ENCODE results near the gene SSR4.

Gene SSR4

DNA sequence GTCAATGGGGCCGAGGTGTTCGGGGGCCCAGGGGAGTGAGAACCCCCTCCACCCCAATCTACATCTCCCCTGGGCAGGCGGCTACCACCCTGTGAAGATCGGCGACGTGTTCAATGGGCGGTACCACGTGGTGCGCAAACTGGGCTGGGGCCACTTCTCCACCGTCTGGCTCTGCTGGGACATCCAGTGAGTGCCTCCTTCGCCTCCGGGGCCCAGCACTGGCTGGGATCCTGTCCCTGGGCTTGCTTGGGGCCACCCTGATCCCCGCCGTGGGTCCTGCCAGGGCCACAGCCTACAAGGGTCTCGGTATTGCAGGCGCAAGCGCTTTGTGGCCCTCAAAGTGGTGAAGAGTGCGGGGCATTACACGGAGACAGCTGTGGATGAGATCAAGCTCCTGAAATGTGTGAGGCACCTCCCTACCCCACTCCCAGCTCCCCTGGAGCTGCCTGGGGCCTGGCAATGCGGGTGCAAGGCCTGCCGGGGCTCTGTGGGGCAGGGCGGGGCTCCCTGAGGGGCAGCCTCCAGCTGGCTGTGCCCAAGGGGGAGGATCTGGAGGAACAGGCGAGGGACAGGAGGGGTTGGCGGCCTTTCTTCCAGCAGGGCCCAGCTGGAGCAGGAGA lies 12.9 kb upstream of the SSR4 start:
- DNase-seq (ENCODE audit: low read depth) = no peak

- no peak for DNase-seq (ENCODE audit: low read depth)
Observed at GRCh38 chrX:153782313-153782712, 12.2 kb upstream of the SSR4 start.

DNA sequence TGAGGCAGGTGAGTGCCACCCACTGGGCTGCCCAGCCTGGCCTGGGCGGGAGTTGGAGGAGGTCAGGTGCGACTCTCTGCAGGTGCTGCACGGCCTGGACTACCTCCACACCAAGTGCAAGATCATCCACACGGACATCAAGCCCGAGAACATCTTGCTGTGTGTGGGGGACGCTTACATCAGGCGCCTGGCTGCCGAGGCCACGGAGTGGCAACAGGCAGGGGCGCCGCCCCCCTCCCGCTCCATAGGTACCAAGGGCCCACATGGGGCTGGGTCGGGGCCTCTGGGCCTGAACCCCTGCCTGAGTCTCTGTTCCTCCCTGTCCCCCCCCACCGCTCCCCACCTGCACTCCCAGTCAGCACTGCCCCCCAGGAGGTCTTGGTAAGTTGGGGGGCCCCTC lies 11.6 kb upstream of the SSR4 start:
- no peak for DNase-seq (ENCODE audit: low read depth)

DNA sequence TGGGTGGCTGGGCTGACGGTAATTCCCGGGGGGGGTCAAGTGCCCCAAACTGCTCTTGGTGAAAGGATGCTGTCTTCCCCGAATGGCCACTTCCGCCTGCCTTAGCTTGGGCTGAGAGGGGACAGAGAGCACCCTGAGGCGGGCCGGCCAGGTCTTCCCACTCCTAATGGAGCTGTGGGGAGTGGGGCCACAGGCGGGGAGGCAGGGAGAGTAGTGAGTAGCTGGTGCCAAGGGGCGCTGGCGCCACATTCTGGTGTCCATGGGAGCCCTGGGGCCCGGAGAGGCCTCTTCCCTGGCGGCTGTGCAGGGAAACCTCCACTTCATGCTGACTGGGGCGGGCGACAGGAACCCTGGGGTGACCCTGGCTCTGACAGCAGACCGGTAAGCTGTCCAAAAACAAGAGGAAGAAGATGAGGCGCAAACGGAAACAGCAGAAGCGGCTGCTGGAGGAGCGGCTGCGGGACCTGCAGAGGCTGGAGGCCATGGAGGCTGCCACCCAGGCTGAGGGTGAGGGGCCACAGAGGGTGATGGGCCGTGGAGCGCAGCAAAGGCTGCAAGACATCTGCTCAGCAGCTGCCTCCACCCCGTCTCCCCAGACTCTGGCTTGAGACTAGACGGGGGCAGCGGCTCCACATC lies 11.0 kb upstream of the SSR4 start:
- DNase-seq (ENCODE audit: low read depth) = no peak

DNA sequence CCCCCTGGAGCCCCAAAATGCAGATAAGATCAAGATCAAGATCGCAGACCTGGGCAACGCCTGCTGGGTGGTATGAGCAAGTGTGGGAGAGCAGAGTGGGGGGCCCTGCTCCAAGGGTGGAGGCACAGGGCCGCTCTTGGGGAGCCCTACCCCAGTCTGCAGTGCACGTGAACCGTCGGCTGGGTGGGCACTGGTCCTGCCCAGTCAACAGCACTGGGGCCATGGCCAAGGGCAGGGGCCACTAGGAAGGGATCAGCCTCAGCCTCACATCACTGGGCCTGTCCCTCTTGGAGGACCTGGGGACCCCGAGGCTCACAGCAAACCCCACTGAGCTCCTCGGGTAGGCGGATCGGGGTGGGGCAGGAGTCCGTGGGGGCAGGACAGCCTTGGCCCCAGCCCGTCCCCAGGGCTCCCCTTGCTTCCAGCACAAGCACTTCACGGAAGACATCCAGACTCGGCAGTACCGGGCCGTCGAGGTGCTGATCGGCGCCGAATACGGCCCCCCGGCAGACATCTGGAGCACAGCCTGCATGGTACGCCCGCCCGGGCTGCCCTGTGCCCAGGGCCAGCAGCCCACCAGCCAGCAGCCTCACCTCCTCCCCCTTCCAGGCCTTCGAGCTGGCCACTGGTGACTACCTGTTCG lies 10.0 kb upstream of the SSR4 start:
- DNase-seq (ENCODE audit: low read depth) = no peak

GRCh38 chrX:153786669-153787068 lies 7.8 kb upstream of the SSR4 start:
- DNase-seq (ENCODE audit: low read depth) = no peak

- no peak for DNase-seq (ENCODE audit: low read depth)
Observed at GRCh38 chrX:153789654-153790053, 4.8 kb upstream of the SSR4 start.

GRCh38 chrX:153791104-153791852 lies 3.2 kb upstream of the SSR4 start:
- DNase-seq (ENCODE audit: low read depth) = no peak

DNA sequence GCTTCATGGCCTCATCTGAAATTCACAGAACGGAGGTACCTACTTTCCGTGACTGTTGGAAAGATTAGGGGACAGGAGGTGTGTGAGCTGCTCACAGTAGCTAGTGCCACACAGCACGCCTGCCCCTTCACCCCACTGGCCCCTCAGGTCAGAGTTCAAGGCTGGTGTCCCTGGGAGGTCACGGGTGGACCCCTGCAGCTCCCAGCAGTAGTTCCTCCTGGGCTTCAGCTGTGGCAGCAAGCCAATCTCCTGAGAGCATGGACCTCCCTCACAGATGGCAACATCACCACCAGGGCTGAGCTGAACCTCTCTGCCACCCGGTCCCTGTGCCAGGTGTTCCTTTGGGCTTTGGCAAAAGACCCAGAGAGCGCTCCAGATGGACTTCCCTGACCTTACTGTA lies 2.1 kb upstream of the SSR4 start:
- DNase-seq (ENCODE audit: low read depth) = no peak

GRCh38 chrX:153793291-153793690 lies 1.2 kb upstream of the SSR4 start:
- DNase-seq (ENCODE audit: low read depth) = no peak

DNA sequence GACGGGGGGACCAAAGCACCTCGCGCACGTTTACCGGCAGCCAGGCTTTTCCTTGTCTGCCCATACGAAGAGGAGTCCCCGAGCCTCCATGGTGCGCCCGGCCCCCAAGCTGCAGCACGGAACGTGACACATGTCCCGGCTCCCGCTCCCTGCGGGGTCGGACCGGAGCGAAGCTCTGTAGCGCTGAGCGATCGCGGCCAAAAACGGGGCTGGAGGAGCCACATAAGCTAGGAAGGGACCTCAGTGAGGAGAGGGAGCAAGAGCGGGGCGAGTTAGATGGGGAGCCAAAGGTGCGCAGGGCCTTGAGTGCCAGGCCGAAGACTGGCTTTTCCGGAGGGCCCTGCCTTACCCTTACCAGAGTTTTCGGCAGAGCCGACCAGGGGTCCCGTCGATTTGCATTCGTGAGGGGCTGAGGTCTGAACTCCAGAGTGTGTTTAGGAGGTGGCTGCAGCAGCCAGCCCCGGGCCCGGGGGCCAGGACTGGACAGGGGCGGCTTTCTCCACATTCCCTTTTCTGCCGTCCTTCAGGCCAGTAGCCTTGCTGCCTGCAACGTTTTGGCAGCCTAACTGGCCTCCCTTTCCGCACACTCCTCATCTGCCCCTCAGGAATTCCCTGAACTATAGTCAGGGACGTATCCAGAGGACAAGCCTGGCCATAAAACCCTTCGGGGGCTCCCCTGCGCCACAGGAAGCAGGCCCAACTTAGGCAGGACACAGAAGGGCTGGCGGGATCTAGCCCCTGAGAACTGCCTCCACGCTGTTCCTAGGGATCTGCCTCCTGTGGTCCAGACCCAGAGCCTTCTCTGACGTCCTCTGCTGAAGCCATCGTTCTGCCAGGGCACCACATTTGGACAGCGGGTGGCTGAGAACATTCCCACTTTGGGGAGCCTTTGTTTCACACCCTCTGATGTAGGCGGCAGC lies 689 bp downstream of the SSR4 start:
- no peak for DNase-seq (ENCODE audit: low read depth)

DNA sequence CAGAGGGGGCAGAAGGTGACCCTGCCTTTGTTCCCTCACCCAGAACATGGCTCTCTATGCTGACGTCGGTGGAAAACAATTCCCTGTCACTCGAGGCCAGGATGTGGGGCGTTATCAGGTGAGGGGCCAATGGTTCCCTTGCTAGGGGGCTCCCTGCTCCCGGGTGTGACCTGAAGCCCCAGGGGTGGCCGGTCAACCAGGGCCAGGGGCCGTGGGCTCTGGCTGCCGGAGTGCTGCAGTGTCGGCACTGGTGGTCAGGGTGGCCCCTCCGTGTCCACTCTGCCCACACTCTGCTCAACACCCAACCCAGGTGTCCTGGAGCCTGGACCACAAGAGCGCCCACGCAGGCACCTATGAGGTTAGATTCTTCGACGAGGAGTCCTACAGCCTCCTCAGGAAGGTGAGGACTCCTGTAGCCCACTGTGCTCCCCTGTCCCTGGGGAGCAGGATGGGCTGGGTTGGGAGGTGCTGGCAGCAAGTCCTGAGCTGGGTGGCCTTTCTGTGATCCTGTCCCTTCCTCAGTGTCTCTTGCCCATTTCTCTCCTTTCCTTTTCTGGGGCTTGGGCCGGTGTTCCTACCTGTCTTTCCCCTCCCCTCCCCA lies 3.0 kb downstream of the SSR4 start:
- DNase-seq (ENCODE audit: low read depth) = no peak

- DNase-seq (ENCODE audit: low read depth) = no peak
Observed at GRCh38 chrX:153799326-153799725, 4.9 kb downstream of the SSR4 start.

GRCh38 chrX:153800177-153800722 lies 5.8 kb downstream of the SSR4 start:
- DNase-seq (ENCODE audit: low read depth) = no peak

DNA sequence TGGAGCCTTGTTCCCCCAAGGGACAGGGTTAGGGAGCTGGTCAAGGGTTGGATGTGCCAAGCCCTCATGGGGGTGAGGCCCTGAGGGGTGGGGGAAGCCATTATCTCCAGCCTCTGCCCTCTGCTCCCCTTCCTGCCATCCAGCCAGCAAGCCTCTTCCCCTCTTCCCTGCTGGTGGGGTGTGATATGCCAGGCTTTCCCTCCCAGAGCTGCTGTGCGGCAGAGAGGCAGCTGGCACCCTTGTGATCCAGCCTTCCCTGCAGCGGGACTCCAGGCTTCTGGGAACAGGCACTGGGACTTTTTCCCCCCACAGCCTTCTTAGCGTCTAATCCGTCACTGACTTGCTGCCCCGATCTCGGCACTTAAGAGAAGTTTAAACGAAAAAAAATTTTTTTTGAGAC lies 6.3 kb downstream of the SSR4 start:
- DNase-seq (ENCODE audit: low read depth) = no peak

DNA sequence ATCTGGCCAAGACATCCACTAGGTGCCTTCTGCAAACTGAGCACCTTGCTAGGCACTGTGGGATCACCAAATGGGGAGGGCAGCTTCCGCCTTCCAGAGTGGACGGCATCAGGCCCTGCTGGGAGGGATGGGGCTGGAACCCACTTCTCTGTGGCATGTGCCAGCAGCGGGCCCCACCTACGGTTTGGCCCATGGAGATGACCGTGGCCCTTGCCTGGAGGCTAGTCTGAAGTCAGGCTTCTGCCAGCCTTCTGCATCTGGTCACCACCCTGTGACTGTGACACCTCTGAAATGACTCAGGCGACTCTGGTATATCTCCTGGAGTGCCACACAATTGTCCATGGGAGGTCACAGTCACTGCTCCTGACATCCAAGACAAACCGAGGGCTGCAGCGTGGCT lies 7.2 kb downstream of the SSR4 start:
- no peak for DNase-seq (ENCODE audit: low read depth)

DNA sequence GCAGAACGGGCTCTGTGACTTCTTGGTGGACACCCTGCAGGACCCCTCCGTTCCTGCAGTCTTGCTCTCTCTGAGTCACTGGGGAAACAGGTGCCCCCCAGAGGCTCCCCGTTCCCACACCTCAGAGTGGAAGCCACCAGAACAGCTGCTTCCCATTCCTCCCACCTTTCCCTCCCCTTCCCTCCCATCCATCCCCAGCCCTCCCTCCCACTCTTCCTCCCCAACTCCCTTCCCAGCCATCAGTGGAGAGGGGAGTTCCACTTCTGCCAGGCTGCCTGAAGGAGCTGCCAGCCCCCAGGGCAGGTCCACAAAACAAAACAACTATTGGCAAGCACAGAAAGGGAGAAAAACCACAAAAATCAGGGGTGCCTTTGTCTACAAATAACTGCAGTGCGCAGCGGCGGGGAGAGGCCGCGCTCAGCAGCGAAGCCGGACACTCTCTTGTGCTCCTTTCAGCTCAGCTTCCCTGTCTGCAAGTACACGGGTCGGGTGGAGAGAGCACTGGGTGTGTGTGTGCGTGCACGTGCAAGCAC lies 8.1 kb downstream of the SSR4 start:
- DNase-seq (ENCODE audit: low read depth) = no peak

- no peak for DNase-seq (ENCODE audit: low read depth)
Observed at GRCh38 chrX:153803211-153804099, 9.0 kb downstream of the SSR4 start.

- DNase-seq (ENCODE audit: low read depth) = no peak
Observed at GRCh38 chrX:153804100-153804595, 9.7 kb downstream of the SSR4 start.

DNA sequence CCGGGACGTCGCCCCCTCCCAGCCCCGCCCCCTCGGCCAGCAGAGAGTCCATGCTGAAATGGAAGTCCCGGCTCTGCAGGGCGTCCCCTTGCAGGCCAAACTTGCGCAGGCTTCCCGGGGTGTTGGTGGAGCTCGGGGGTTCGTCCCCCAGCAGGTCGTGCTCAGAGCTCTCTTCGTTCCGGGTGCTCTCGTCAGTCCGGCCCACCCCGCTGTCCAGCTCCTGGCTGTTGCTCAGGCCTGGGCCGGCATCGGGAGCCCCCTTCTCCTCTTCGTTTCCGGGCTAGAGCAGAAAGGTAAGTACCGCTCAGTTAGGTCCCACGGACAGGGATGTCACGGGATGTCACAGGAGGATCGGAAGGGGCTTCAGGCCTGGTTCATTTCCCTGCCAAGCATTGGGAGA lies 10.2 kb downstream of the SSR4 start:
- DNase-seq (ENCODE audit: low read depth) = no peak

Data from GM04503 (cell line).